Activated naive CD4-positive, alpha-beta T cell treated with anti-CD3 and anti-CD28 coated beads, Interleukin-2, amount 50 U/mL, for 24 hours (primary cell): ENCODE measurements around the gene CYP1B1.

Experiments
- H3K27ac Mint-ChIP-seq: one replicate; pipeline ENCODE4 v1.8.0; 2021; ENCODE audit warnings: mild to moderate bottlenecking, mixed read lengths
- H3K27me3 Mint-ChIP-seq: one replicate; pipeline ENCODE4 v1.8.0; 2021; ENCODE audit warnings: mixed read lengths
- H3K36me3 Mint-ChIP-seq: one replicate; pipeline ENCODE4 v1.8.0; 2021; ENCODE audit warnings: mixed read lengths
- H3K4me1 Mint-ChIP-seq: one replicate; pipeline ENCODE4 v1.8.0; 2021; ENCODE audit warnings: mixed read lengths
- H3K4me3 Mint-ChIP-seq: one replicate; pipeline ENCODE4 v1.8.0; 2021; ENCODE audit warnings: mild to moderate bottlenecking, mixed read lengths
- H3K9me3 Mint-ChIP-seq: one replicate; pipeline ENCODE4 v1.8.0; 2021; ENCODE audit warnings: mixed read lengths

CYP1B1 gene

GRCh38 chr2:38068234-38068633, 7.7 kb downstream of the CYP1B1 start:
- peaks cover 9% of the 10 kb centered on the region for H3K27me3 Mint-ChIP-seq
- no peak overlapping the region for H3K27ac Mint-ChIP-seq
- no peaks in the 10 kb centered on the region for H3K4me1 Mint-ChIP-seq
- no peaks in the 10 kb centered on the region for H3K9me3 Mint-ChIP-seq
- no peak overlapping the region for H3K4me3 Mint-ChIP-seq
- no peaks in the 10 kb centered on the region for H3K36me3 Mint-ChIP-seq

DNA sequence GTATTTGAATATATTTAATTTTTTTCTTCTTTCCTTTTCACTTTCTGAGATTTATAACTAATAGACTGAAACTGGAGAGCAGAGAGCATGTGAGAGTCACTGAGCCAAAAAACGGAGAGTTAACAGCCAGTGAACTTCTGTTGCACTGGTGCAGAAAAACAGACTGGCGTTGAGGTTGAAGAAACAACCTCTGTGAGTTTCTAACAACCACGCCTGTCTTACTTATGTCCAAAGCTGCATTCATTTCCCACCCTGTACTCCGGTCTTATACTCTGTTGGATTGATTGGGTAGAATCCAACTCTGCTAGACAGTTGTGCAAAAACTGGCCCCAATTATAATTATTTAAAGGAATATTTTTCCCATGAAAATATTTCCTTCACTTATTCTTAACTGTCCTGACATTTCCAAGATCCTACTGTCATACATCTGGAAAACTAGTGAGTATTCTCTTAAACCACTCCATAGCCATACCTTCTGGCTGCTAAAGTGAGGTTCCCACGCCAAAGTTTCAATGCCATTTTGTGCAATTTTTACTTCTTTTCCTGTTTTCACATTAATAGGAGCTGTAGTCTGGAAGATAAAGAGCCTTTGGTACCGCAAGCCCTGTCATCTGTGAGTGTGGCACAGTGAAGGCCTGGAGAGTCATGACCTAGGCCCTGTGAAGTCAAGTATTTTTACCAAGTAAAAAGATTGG, 9.4 kb downstream of the CYP1B1 start:
- H3K9me3 Mint-ChIP-seq: no peaks in the 10 kb centered on the region
- H3K36me3 Mint-ChIP-seq: peaks cover 3% of the 10 kb centered on the region
- no peaks in the 10 kb centered on the region for H3K4me1 Mint-ChIP-seq
- no peak overlapping the region for H3K27ac Mint-ChIP-seq
- peaks cover 4% of the 10 kb centered on the region for H3K27me3 Mint-ChIP-seq
- no peak overlapping the region for H3K4me3 Mint-ChIP-seq

DNA sequence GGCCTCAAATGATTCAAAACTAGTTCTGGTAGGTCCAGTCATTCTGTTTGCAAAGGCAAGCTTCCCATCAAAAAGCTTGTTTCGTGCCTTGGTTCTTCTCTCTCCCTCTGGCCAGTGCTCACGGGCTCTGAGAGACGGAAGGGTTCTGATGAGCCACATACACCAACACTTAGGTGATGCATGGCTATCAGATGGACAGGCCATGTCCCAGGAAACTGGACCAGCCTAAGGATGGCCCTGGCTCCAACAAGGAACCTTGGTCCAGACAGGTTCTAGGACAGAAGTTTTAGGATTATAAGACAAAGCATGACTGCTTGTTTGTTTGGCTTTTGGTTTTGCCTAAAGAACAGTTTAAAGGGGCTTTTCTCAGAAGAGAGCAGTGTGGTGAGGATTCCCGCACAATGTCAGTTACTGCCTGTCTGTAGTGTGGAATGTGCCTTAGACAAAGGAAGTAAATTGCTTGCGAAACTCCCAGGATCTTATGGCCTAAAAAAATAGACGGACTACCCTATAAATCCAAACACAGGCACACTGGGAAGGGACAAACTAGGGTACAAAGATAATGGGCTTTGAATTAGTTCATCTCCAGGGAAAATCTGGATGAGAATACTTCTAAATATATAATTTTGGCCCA, 10.3 kb downstream of the CYP1B1 start:
- Mint-ChIP-seq H3K27me3 (peaks cover 2% of the 10 kb centered on the region), H3K9me3 (no peaks in the 10 kb centered on the region), H3K4me1 (no peaks in the 10 kb centered on the region)

GRCh38 chr2:38064801-38065501, 11.0 kb downstream of the CYP1B1 start:
- peaks cover 2% of the 10 kb centered on the region for H3K27me3 Mint-ChIP-seq
- H3K9me3 Mint-ChIP-seq: no peaks in the 10 kb centered on the region
- peaks cover 3% of the 10 kb centered on the region for H3K36me3 Mint-ChIP-seq
- H3K4me3 Mint-ChIP-seq: no peak overlapping the region
- no peaks in the 10 kb centered on the region for H3K4me1 Mint-ChIP-seq
- no peak overlapping the region for H3K27ac Mint-ChIP-seq

More for the DNA sequence above, 10.3 kb downstream of the CYP1B1 start:
- Mint-ChIP-seq H3K36me3 (peaks cover 3% of the 10 kb centered on the region), H3K4me3 (no peak overlapping the region), H3K27ac (no peak overlapping the region)

DNA sequence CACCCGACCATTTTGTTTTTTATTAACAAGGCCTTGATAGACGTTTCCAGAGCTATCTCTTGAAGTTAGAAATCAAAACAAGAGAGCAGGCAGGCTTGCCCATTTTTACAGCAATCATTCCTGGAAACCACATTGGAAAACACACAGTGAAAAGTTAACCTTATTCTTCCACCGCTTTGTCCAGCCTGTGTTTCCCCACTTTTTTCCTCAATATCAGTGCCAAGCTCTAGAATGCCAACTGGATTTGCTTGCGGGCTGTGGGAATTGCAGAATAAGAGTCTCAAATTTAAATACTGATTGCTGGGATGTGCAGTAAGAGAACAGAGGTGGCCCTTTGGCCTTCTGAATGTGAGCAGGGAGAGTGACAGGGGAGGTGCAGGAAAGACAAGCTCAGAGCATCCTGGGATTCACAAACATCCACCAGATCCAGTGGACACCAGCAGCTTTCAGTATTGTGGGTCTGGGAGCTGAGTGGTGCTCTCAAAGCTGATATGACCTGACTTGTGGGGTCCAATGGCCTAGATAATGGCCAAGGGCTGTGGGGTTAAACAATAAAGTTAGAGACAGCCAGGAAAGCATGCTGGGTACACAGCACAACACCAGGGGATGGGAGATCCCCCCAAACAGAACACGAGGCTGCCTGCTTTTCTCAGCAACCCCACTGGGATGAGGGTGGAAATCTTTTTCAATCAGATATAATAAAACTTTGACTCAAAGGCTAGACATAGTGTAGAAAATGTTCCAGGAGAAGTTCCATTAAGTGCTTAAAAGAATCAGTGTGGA, 15.5 kb downstream of the CYP1B1 start:
- peaks cover 3% of the 10 kb centered on the region for H3K36me3 Mint-ChIP-seq
- H3K27me3 Mint-ChIP-seq: peaks cover 2% of the 10 kb centered on the region
- H3K9me3 Mint-ChIP-seq: no peaks in the 10 kb centered on the region
- H3K4me1 Mint-ChIP-seq: peaks cover 17% of the 10 kb centered on the region
- H3K27ac Mint-ChIP-seq: no peak overlapping the region
- no peak overlapping the region for H3K4me3 Mint-ChIP-seq

DNA sequence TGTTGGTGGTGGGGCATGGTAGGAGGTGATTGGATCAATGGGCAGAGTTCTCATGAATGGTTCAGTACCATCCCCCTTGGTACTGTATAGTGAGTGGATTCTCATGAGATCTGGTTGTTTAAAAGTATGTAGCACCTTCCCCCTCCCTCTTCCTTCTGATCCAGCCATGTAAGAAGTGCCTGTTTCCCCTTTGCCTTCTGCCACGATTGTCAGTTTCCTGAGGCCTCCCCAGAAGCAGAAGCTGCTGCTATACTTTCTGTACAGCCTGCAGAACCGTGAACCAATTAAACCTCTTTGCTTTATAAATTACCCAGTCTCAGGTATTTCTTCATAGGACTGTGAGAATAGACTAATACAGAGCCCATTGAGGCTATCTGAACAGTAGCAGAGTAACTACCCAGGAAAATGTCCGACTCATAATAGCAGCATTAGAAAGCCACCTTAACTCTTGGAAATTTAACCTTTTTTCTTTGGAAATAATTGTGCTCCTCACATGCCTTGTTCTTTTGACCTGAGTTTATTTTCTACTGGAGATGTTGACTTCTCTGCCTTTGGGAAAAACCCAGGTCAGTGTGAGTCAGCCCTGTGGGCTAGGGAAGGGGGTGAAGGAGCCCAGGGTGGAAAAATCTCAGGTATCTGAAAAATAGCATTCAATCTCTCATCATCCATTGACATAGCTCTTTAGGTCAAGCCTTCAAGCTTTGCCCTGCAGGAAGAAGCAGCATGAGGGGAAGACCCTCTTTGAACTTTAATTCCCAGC, 18.1 kb downstream of the CYP1B1 start:
- Mint-ChIP-seq H3K4me1 (peaks cover 17% of the 10 kb centered on the region), H3K4me3 (no peak overlapping the region), H3K27me3 (peaks cover 4% of the 10 kb centered on the region), H3K27ac (no peak overlapping the region), H3K9me3 (no peaks in the 10 kb centered on the region), H3K36me3 (peaks cover 3% of the 10 kb centered on the region)

DNA sequence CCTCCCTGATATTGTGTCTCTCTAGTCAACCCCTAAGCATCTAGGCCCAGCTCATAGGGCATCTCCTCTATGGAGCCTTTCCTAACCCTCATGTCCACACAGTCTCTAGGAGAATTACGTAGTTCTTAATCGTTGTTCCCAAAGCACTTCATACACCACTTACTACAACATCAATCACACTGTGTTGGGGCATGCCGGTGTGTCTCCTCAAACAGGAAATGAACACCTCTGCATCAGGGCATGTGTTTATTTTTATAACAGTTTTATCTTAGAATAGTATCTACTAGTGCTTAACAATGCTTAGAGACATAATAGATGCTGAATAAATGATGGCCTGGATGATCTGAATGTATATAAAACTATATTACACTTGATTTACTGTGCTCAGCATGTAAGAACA, 19.7 kb downstream of the CYP1B1 start:
- peaks cover 17% of the 10 kb centered on the region for H3K4me1 Mint-ChIP-seq
- no peak overlapping the region for H3K4me3 Mint-ChIP-seq
- no peak overlapping the region for H3K27ac Mint-ChIP-seq
- no peaks in the 10 kb centered on the region for H3K9me3 Mint-ChIP-seq
- peaks cover 8% of the 10 kb centered on the region for H3K27me3 Mint-ChIP-seq
- H3K36me3 Mint-ChIP-seq: no peaks in the 10 kb centered on the region

DNA sequence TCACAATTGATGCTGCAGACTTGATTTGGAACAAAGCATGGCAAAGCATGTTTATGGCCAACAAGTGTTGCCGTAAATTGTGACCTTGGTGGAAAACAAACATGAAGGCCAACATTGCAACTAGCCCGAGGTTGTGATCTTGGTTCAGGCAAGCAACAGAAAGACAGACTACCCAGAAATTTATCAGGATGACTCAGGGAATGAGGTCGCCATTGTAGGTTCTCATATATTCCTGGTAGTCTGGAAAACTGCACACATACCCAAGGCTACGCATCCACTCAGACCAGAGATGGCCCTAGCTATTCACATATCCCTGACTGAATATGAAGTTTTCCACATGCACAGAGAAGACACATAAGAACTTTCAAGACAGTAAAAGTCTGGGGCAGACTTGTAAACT, 30.1 kb downstream of the CYP1B1 start:
- Mint-ChIP-seq H3K27me3 (peaks cover 4% of the 10 kb centered on the region), H3K36me3 (no peaks in the 10 kb centered on the region), H3K4me1 (no peaks in the 10 kb centered on the region), H3K4me3 (no peak overlapping the region), H3K9me3 (no peaks in the 10 kb centered on the region), H3K27ac (no peak overlapping the region)

GRCh38 chr2:38039121-38039910, 36.6 kb downstream of the CYP1B1 start:
- H3K27me3 Mint-ChIP-seq: peaks cover 35% of the 10 kb centered on the region
- H3K9me3 Mint-ChIP-seq: no peaks in the 10 kb centered on the region
- peaks cover 5% of the 10 kb centered on the region for H3K4me1 Mint-ChIP-seq
- H3K4me3 Mint-ChIP-seq: no peak overlapping the region
- no peaks in the 10 kb centered on the region for H3K36me3 Mint-ChIP-seq
- H3K27ac Mint-ChIP-seq: no peak overlapping the region

GRCh38 chr2:38038682-38039081, 37.3 kb downstream of the CYP1B1 start:
- Mint-ChIP-seq H3K4me1 (peaks cover 5% of the 10 kb centered on the region), H3K9me3 (no peaks in the 10 kb centered on the region), H3K27ac (no peak overlapping the region), H3K36me3 (no peaks in the 10 kb centered on the region), H3K27me3 (peaks cover 37% of the 10 kb centered on the region), H3K4me3 (no peak overlapping the region)

DNA sequence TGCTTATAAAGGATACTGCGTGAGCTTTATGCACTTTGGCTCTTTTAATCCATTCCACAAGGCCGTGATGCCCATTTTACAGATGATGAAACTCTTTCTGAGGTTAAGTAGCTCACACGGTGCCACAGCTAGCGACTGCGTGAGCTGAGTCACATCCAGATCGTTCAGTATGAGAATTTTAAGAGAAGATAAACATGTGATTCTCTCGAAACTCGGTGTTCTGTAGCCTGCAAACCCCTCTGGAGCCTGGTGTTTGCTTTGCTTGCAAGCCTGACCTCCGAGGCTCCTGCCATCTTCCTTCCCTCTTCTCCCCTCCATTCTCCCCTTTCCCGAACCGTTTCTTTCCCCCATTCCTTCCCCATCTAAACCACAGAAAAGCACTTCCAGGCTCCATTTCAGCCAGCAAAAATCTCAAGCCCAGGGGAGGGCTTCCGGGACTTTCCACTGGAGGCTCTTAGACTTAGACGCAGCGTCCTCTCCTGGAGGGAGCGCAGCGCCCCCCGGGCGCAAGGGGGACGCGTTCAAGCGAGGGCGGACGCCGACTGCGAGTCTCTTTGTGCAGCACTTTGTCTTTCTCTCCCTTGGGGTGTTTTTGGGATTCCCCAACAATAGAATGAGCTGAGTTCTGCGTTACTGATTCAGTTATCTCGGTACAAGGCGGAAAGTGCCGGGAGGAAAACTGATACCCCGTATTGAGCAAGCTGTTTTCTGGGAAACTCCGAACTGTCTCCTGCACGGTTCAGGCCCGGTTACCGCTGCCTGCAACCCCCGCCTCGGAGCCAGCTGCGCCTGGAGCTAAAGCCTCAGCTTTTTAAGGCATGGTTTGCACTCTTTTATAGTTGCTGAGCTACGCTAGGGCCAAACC, 38.0 kb downstream of the CYP1B1 start:
- Mint-ChIP-seq H3K27me3 (peaks cover 37% of the 10 kb centered on the region), H3K4me3 (peak overlapping the region; percentile 17), H3K27ac (no peak overlapping the region), H3K36me3 (no peaks in the 10 kb centered on the region), H3K4me1 (peaks cover 5% of the 10 kb centered on the region), H3K9me3 (no peaks in the 10 kb centered on the region)

- Mint-ChIP-seq H3K9me3 (no peaks in the 10 kb centered on the region), H3K27me3 (peaks cover 38% of the 10 kb centered on the region), H3K4me1 (peaks cover 5% of the 10 kb centered on the region), H3K27ac (no peak overlapping the region), H3K36me3 (no peaks in the 10 kb centered on the region), H3K4me3 (no peak overlapping the region)
Measured at GRCh38 chr2:38037325-38037724, 38.6 kb downstream of the CYP1B1 start.

- H3K9me3 Mint-ChIP-seq: no peaks in the 10 kb centered on the region
- H3K36me3 Mint-ChIP-seq: no peaks in the 10 kb centered on the region
- H3K4me3 Mint-ChIP-seq: no peak overlapping the region
- H3K27ac Mint-ChIP-seq: no peak overlapping the region
- H3K27me3 Mint-ChIP-seq: peaks cover 41% of the 10 kb centered on the region
- peaks cover 5% of the 10 kb centered on the region for H3K4me1 Mint-ChIP-seq
Measured at GRCh38 chr2:38035968-38036367, 40.0 kb downstream of the CYP1B1 start.

DNA sequence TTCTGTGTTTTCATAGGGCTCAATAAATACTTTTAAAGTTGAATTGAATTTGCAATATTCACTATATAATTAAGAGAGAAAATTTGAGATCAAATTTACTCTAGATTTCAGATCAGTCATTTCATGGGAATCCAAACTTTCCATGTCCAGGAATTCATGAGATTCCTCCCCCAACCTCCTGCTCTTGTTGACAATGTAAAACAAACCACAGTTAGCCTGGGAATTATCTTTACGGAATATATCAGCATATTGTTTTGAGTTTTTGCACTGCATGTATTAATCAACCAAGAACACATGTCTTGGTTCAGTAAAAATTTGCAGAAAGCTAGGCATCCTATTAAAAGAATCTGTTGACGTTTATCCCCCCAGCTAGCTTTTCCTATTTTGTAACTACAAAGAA, 42.3 kb downstream of the CYP1B1 start:
- Mint-ChIP-seq H3K27ac (no peak overlapping the region), H3K9me3 (no peaks in the 10 kb centered on the region), H3K27me3 (peaks cover 33% of the 10 kb centered on the region), H3K4me3 (no peak overlapping the region), H3K36me3 (peaks cover 2% of the 10 kb centered on the region), H3K4me1 (peaks cover 5% of the 10 kb centered on the region)
